ENCODE results near the gene TNFAIP1. TPM values are rescaled to one million over a fixed set of nuclear protein-coding genes. Genes with fewer than 3 reads are reported as not detected.

The TNFAIP1 gene
- total and polyA plus RNA-seq, 4 donors = 17.7 to 59.6 (median 35.9) TPM

- Histone ChIP-seq H3K4me1 (ENCODE audit: control insufficient read depth in 5 of 5, insufficient read depth in 5 of 5, low read length in 5 of 5) (peaks cover 0 to 21% (median 10%) of the 10 kb centered on the region in 5 donors), H3K9me3 (ENCODE audit: control insufficient read depth in 4 of 4, insufficient read depth in 3 of 4, low read length in 3 of 4) (no peaks in the 10 kb centered on the region), H3K27ac (ENCODE audit: low read depth in 1 of 2, low read length in 1 of 2) (peak overlapping the region in 1 of 2 donors; percentile 43), H3K27me3 (ENCODE audit: control insufficient read depth in 3 of 3, insufficient read depth in 3 of 3, low read length in 2 of 3) (no peaks in the 10 kb centered on the region), H3K4me3 (peak overlapping the region; percentile 58), H3K9ac (ENCODE audit: insufficient read depth in 1 of 2, low read length in 2 of 2) (no peak overlapping the region), H3K36me3 (ENCODE audit: control insufficient read depth in 4 of 4, insufficient read depth in 4 of 4, low read length in 4 of 4) (no peaks in the 10 kb centered on the region)
- no peak for TF ChIP-seq CTCF (IDR thresholded peaks at IDR 0.05; ENCODE audit: control extremely low read depth, extremely low read depth)
- peak in 2 of 3 donors; percentile 14 to 18 for DNase-seq
- 10 to 12% methylated on average over 38 to 53 of the region's 53 CpGs for WGBS, 2 donors
- no peak for ATAC-seq (ENCODE audit: insufficient read depth, low FRiP score)
Observed at GRCh38 chr17:28372203-28372944, 36.8 kb downstream of the TNFAIP1 start.

GRCh38 chr17:28372945-28373274, 37.3 kb downstream of the TNFAIP1 start:
- Histone ChIP-seq H3K27me3 (ENCODE audit: control insufficient read depth in 3 of 3, insufficient read depth in 3 of 3, low read length in 2 of 3) (no peaks in the 10 kb centered on the region), H3K4me1 (ENCODE audit: control insufficient read depth in 5 of 5, insufficient read depth in 5 of 5, low read length in 5 of 5) (peaks cover 0 to 21% (median 10%) of the 10 kb centered on the region in 5 donors), H3K9ac (ENCODE audit: insufficient read depth in 1 of 2, low read length in 2 of 2) (no peak overlapping the region), H3K9me3 (ENCODE audit: control insufficient read depth in 4 of 4, insufficient read depth in 3 of 4, low read length in 3 of 4) (no peaks in the 10 kb centered on the region), H3K36me3 (ENCODE audit: control insufficient read depth in 4 of 4, insufficient read depth in 4 of 4, low read length in 4 of 4) (no peaks in the 10 kb centered on the region), H3K4me3 (no peak overlapping the region), H3K27ac (ENCODE audit: low read depth in 1 of 2, low read length in 1 of 2) (no peak overlapping the region)
- 90% methylated on average over 6 of the region's 6 CpGs for WGBS, 2 donors
- DNase-seq (no peak), ATAC-seq (ENCODE audit: insufficient read depth, low FRiP score) (no peak)
- TF ChIP-seq CTCF (IDR thresholded peaks at IDR 0.05; ENCODE audit: control extremely low read depth, extremely low read depth) = no peak

- Histone ChIP-seq H3K27me3 (ENCODE audit: control insufficient read depth in 3 of 3, insufficient read depth in 3 of 3, low read length in 2 of 3) (peaks cover 0 to 33% (median 6%) of the 10 kb centered on the region in 3 donors), H3K27ac (ENCODE audit: low read depth in 1 of 2, low read length in 1 of 2) (peak overlapping the region in 1 of 2 donors; percentile 9), H3K4me1 (ENCODE audit: control insufficient read depth in 5 of 5, insufficient read depth in 5 of 5, low read length in 5 of 5) (peaks cover 0 to 17% (median 0%) of the 10 kb centered on the region in 5 donors), H3K4me3 (no peak overlapping the region), H3K9me3 (ENCODE audit: control insufficient read depth in 4 of 4, insufficient read depth in 3 of 4, low read length in 3 of 4) (no peaks in the 10 kb centered on the region), H3K9ac (ENCODE audit: insufficient read depth in 1 of 2, low read length in 2 of 2) (no peak overlapping the region), H3K36me3 (ENCODE audit: control insufficient read depth in 4 of 4, insufficient read depth in 4 of 4, low read length in 4 of 4) (peaks cover 0 to 4% (median 0%) of the 10 kb centered on the region in 4 donors)
- no peak for TF ChIP-seq CTCF (IDR thresholded peaks at IDR 0.05; ENCODE audit: control extremely low read depth, extremely low read depth)
- peak in 2 of 3 donors; percentile 38 to 64 for DNase-seq
- WGBS, 2 donors = 37 to 53% methylated on average over 10 of the region's 10 CpGs
- ATAC-seq (ENCODE audit: insufficient read depth, low FRiP score) = no peak
Observed at GRCh38 chr17:28379814-28380801, 44.5 kb downstream of the TNFAIP1 start.

Data from lung (tissue), 12 donors.